Upper lobe of left lung (tissue), 6 donors: ENCODE measurements around the gene STARD7. TPM values are rescaled to one million over a fixed set of nuclear protein-coding genes. Genes with fewer than 3 reads are reported as not detected.
A peak's percentile ranks its signal among the peaks of the same experiment; 100 is the strongest.

Source experiments
- ATAC-seq, 2 donors: fragments of 200-7000 bp; cut with Tn5 transposase; one replicate each; pipeline ENCODE4 v1.9.1; 2022; ENCODE audit warnings: mild to moderate bottlenecking in 2 of 2, moderate library complexity in 2 of 2; ENCODE audit not compliant: low FRiP score in 2 of 2
- DNase-seq, 2 donors: peaks; one replicate each; pipeline ENCODE4 v3.0.0-alpha.2; 2019 to 2020
- H3K27ac ChIP-seq, 4 donors: fragments of 200-600 bp; sonication (generic); one replicate each; pipeline ENCODE4 v1.5.1; 2016 to 2019
- H3K27me3 ChIP-seq, 4 donors: fragments of 200-600 bp; sonication (generic); one replicate each; pipeline ENCODE4 v1.5.1; 2017 to 2019
- H3K36me3 ChIP-seq, 4 donors: fragments of 200-600 bp; sonication (generic); one replicate each; pipeline ENCODE4 v1.5.1; 2016 to 2019
- H3K4me1 ChIP-seq, 4 donors: fragments of 200-600 bp; sonication (generic); one replicate each; pipeline ENCODE4 v1.5.1; 2018 to 2019
- H3K4me3 ChIP-seq, 4 donors: fragments of 200-600 bp; sonication (generic); one replicate each; pipeline ENCODE4 v1.5.1; 2017 to 2019; ENCODE audit warnings: mild to moderate bottlenecking in 2 of 4, moderate library complexity in 1 of 4
- H3K9me3 ChIP-seq, 4 donors: fragments of 200-600 bp; sonication (generic); one replicate each; pipeline ENCODE4 v1.5.1; 2018 to 2019
- CTCF ChIP-seq, 6 experiments: fragments of 450-650 bp in 4 of 6; fragments of 200-600 bp in 2 of 6; sonication (generic) in 2 of 6; IDR thresholded peaks; one replicate each; pipeline ENCODE4 v1.5.1; 2016 to 2019; ENCODE audit warnings: antibody characterized with exemption in 6 of 6
- EP300 ChIP-seq, 4 donors: sonication (generic); formaldehyde crosslinking; IDR thresholded peaks; one replicate each; pipeline ENCODE4 v1.5.1; 2017; ENCODE audit warnings: antibody characterized with exemption in 4 of 4, control low read depth in 2 of 4
- POLR2A ChIP-seq, 4 donors: fragments of 450-650 bp; IDR thresholded peaks; one replicate each; pipeline ENCODE4 v1.5.1; 2016 to 2017; ENCODE audit warnings: antibody characterized with exemption in 4 of 4, mild to moderate bottlenecking in 2 of 4
- POLR2AphosphoS5 ChIP-seq, 2 donors: sonication (generic); formaldehyde crosslinking; IDR thresholded peaks; one replicate each; pipeline ENCODE4 v1.5.1; 2017; ENCODE audit warnings: antibody characterized with exemption in 2 of 2
- WGBS, 2 donors: methylation state at CpG; one replicate each; pipeline ENCODE4 v1.1.5; 2017 to 2018; 5-methylcytosine and 5-hydroxymethylcytosine counted together
- total RNA-seq, 6 donors: library from RNA; depleted of rRNA in 4 of 6; stranded (reverse); fragments of >200 nt in 4 of 6; gene quantifications; one replicate each; pipeline versions ENCODE4 v1.1.0 to v1.2.1, GENCODE V29; 2016 to 2021
- donor health status: DM: no; HTN: no; CAD: no; lungs with moderate emphysema.
- donor health status: DM: no; HTN: yes; CAD: no; lungs with severe emphysema.

Gene STARD7
- total RNA-seq, 6 donors from 2014 or later, result 76.4 to 226 (median 166) TPM

- Histone ChIP-seq H3K4me1 (peaks cover 32 to 53% (median 42%) of the 10 kb centered on the region in 4 donors), H3K9me3 (no peaks in the 10 kb centered on the region), H3K27me3 (no peaks in the 10 kb centered on the region), H3K36me3 (peaks cover 13 to 27% (median 23%) of the 10 kb centered on the region in 4 donors), H3K27ac (no peak overlapping the region), H3K4me3 (no peak overlapping the region)
- TF ChIP-seq EP300 (IDR thresholded peaks at IDR 0.05), result no peak
- no peak for TF ChIP-seq POLR2AphosphoS5 (IDR thresholded peaks at IDR 0.05)
- TF ChIP-seq CTCF (IDR thresholded peaks at IDR 0.05), result no peak
- TF ChIP-seq POLR2A (IDR thresholded peaks at IDR 0.05), result no peak
- 89 to 90% methylated on average over 5 of the region's 5 CpGs for WGBS, 2 donors
- DNase-seq (no peak), ATAC-seq (no peak)
These were observed 10.9 kb downstream of the STARD7 start for GRCh38 chr2:96197546-96198255.

GRCh38 chr2:96195410-96196066, 13.1 kb downstream of the STARD7 start:
- Histone ChIP-seq H3K36me3 (peaks cover 31 to 49% (median 45%) of the 10 kb centered on the region in 4 donors), H3K4me3 (no peak overlapping the region), H3K4me1 (peaks cover 14 to 32% (median 20%) of the 10 kb centered on the region in 4 donors), H3K27me3 (no peaks in the 10 kb centered on the region), H3K27ac (no peak overlapping the region), H3K9me3 (no peaks in the 10 kb centered on the region)
- TF ChIP-seq POLR2AphosphoS5 (IDR thresholded peaks at IDR 0.05), result no peak
- TF ChIP-seq POLR2A (IDR thresholded peaks at IDR 0.05), result no peak
- no peak for TF ChIP-seq CTCF (IDR thresholded peaks at IDR 0.05)
- TF ChIP-seq EP300 (IDR thresholded peaks at IDR 0.05), result no peak
- WGBS, 2 donors, result 69 to 72% methylated on average over 10 of the region's 10 CpGs
- DNase-seq (peak in 1 of 2 donors; percentile 32), ATAC-seq (no peak)

- Histone ChIP-seq H3K9me3 (no peaks in the 10 kb centered on the region), H3K4me3 (no peak overlapping the region), H3K4me1 (peaks cover 0 to 8% (median 0%) of the 10 kb centered on the region in 4 donors), H3K27me3 (no peaks in the 10 kb centered on the region), H3K27ac (no peak overlapping the region), H3K36me3 (peaks cover 37 to 83% (median 72%) of the 10 kb centered on the region in 4 donors)
- TF ChIP-seq POLR2A (IDR thresholded peaks at IDR 0.05) (no peak), EP300 (IDR thresholded peaks at IDR 0.05) (no peak), CTCF (IDR thresholded peaks at IDR 0.05) (no peak), POLR2AphosphoS5 (IDR thresholded peaks at IDR 0.05) (no peak)
- ATAC-seq (no peak), DNase-seq (no peak)
- WGBS, 2 donors, result 95% methylated on average over 11 of the region's 11 CpGs
These were observed 16.5 kb downstream of the STARD7 start for GRCh38 chr2:96191937-96192670.

- Histone ChIP-seq H3K27ac (no peak overlapping the region), H3K27me3 (no peaks in the 10 kb centered on the region), H3K4me1 (no peaks in the 10 kb centered on the region), H3K36me3 (peaks cover 41 to 100% (median 85%) of the 10 kb centered on the region in 4 donors), H3K4me3 (no peak overlapping the region), H3K9me3 (no peaks in the 10 kb centered on the region)
- TF ChIP-seq POLR2AphosphoS5 (IDR thresholded peaks at IDR 0.05) (no peak), EP300 (IDR thresholded peaks at IDR 0.05) (no peak), POLR2A (IDR thresholded peaks at IDR 0.05) (no peak), CTCF (IDR thresholded peaks at IDR 0.05) (no peak)
- WGBS, 2 donors, result 88 to 94% methylated on average over 11 to 12 of the region's 12 CpGs
- ATAC-seq, result no peak
- DNase-seq, result no peak
These were observed 19.7 kb downstream of the STARD7 start for GRCh38 chr2:96188821-96189526.
